CD4-positive, alpha-beta T cell (primary cell): ENCODE measurements around the gene ZNF385C. TPM values are rescaled to one million over a fixed set of nuclear protein-coding genes. Genes with fewer than 3 reads are reported as not detected.

Experiments used
- ATAC-seq: fragments of 200-7000 bp; cut with Tn5 transposase; one replicate; pipeline ENCODE4 v1.10.0; 2022; ENCODE audit warnings: mild to moderate bottlenecking; ENCODE audit not compliant: poor library complexity
- CTCF ChIA-PET: fragments of 350-600 bp; sonication (Branson Sonifier 250); formaldehyde crosslinking; loops from one replicate; lab custom pipeline; 2021; ENCODE audit warnings: antibody characterized with exemption, inconsistent platforms; lab: Charles Lee
- POLR2A ChIA-PET: fragments of 350-600 bp; sonication (Branson Sonifier 250); formaldehyde crosslinking; loops from one replicate; lab custom pipeline; 2021; ENCODE audit warnings: antibody characterized with exemption, inconsistent platforms; lab: Charles Lee
- DNase-seq, 14 experiments: peaks; one replicate each; pipeline ENCODE4 v3.0.0-alpha.2; 2013 to 2020; ENCODE audit warnings: mixed read lengths in 2 of 14
- H3K27ac ChIP-seq, 2 donors: one replicate each; pipeline versions ENCODE4 v1.5.1 to v1.7.0; 2013; ENCODE audit warnings: low read length in 2 of 2, low read depth in 1 of 2, mild to moderate bottlenecking in 1 of 2
- H3K27me3 ChIP-seq, 2 experiments: 1 replicate in 1 of 2; 2 replicates in 1 of 2; pipeline versions ENCODE4 v1.6.1 to v1.7.0; 2013; ENCODE audit warnings: low read length in 2 of 2, control low read depth in 1 of 2, mild to moderate bottlenecking in 1 of 2, moderate library complexity in 1 of 2; ENCODE audit not compliant: insufficient read depth in 2 of 2, control insufficient read depth in 1 of 2
- H3K36me3 ChIP-seq: one replicate; pipeline ENCODE4 v1.6.1; 2013; ENCODE audit warnings: low read length, control low read depth; ENCODE audit not compliant: insufficient read depth
- H3K4me1 ChIP-seq: one replicate; pipeline ENCODE4 v1.6.1; 2013; ENCODE audit warnings: low read length, control low read depth; ENCODE audit not compliant: insufficient read depth
- H3K4me3 ChIP-seq: one replicate; pipeline ENCODE4 v1.5.1; 2013; ENCODE audit warnings: mild to moderate bottlenecking, low read length, moderate library complexity
- H3K9me3 ChIP-seq, 2 experiments: 1 replicate in 1 of 2; 2 replicates in 1 of 2; pipeline versions ENCODE4 v1.6.1 to v1.7.0; 2013; ENCODE audit warnings: low read length in 2 of 2, mild to moderate bottlenecking in 2 of 2, control low read depth in 1 of 2, moderate library complexity in 1 of 2; ENCODE audit not compliant: control insufficient read depth in 1 of 2, insufficient read depth in 1 of 2
- H3K27ac Mint-ChIP-seq: one replicate; pipeline ENCODE4 v1.8.0; 2020; ENCODE audit warnings: mixed read lengths
- H3K27me3 Mint-ChIP-seq: one replicate; pipeline ENCODE4 v1.8.0; 2021; ENCODE audit warnings: mixed read lengths
- H3K36me3 Mint-ChIP-seq: one replicate; pipeline ENCODE4 v1.8.0; 2021; ENCODE audit warnings: low read depth, mixed read lengths
- H3K4me1 Mint-ChIP-seq: one replicate; pipeline ENCODE4 v1.8.0; 2021; ENCODE audit warnings: low read depth, mixed read lengths
- H3K4me3 Mint-ChIP-seq: one replicate; pipeline ENCODE4 v1.8.0; 2020; ENCODE audit warnings: mild to moderate bottlenecking, mixed read lengths
- H3K9me3 Mint-ChIP-seq: one replicate; pipeline ENCODE4 v1.8.0; 2020; ENCODE audit warnings: mixed read lengths
- CTCF ChIP-seq: fragments of 200-600 bp; IDR thresholded peaks from one replicate; pipeline ENCODE4 v1.8.0; 2022; ENCODE audit warnings: antibody characterized with exemption, mild to moderate bottlenecking
- intact Hi-C, 2 experiments: fragments of 100-400 bp; cut with DNase I in 1 of 2; cut with micrococcal nuclease in 1 of 2; formaldehyde crosslinking; loops; one replicate each; pipeline versions ENCODE4 v1.15.1 to v1.9.0; 2023 to 2025; cut with DNase I, micrococcal nuclease
- total RNA-seq, 174 experiments: library from RNA in 2 of 174; stranded (reverse) in 2 of 174; gene quantifications; one replicate each; pipeline ENCODE4 v1.2.3 and lab custom pipeline; 2021 to 2026

ZNF385C gene
- total RNA-seq, 2 experiments from 2014 or later = 0.20 TPM; not detected in 1

- peaks cover 18% of the 10 kb centered on the region for H3K27me3 Mint-ChIP-seq
- Histone ChIP-seq H3K4me1 (no peaks in the 10 kb centered on the region), H3K36me3 (no peaks in the 10 kb centered on the region), H3K9me3 (no peaks in the 10 kb centered on the region), H3K4me3 (no peak overlapping the region), H3K27ac (no peak overlapping the region), H3K27me3 (peaks cover 0 to 2% of the 10 kb centered on the region in 2 experiments)
- no peaks in the 10 kb centered on the region for H3K9me3 Mint-ChIP-seq
- no peaks in the 10 kb centered on the region for H3K4me1 Mint-ChIP-seq
- H3K36me3 Mint-ChIP-seq = no peaks in the 10 kb centered on the region
- ChIA-PET POLR2A (interaction anchor here (0.6 kb wide), 1 partner anchor 450 kb away, joined by 3 read pairs; no protein-coding TSS in a partner anchor), CTCF (interaction anchor here (1.3 kb wide), 2 partner anchors 10 kb away, joined by 3 to 4 read pairs; no protein-coding TSS in a partner anchor)
- intact Hi-C loops = no loop called here
- TF ChIP-seq CTCF = no peak
- DNase-seq (no peak), ATAC-seq (no peak)
- no peak overlapping the region for H3K4me3 Mint-ChIP-seq
- no peak overlapping the region for H3K27ac Mint-ChIP-seq
Measured at GRCh38 chr17:42090964-42091790, 7.1 kb downstream of the ZNF385C start.

GRCh38 chr17:42088736-42089135, 9.5 kb downstream of the ZNF385C start:
- no peak for DNase-seq
- H3K9me3 ChIP-seq = no peaks in the 10 kb centered on the region
- Mint-ChIP-seq H3K27me3 (peaks cover 4% of the 10 kb centered on the region), H3K4me1 (no peaks in the 10 kb centered on the region), H3K9me3 (no peaks in the 10 kb centered on the region), H3K27ac (no peak overlapping the region), H3K4me3 (no peak overlapping the region), H3K36me3 (no peaks in the 10 kb centered on the region)
- no peak overlapping the region for H3K4me3 ChIP-seq
- intact Hi-C loops = no loop called here
- no peaks in the 10 kb centered on the region for H3K4me1 ChIP-seq
- no peak for ATAC-seq
- no peaks in the 10 kb centered on the region for H3K27me3 ChIP-seq
- no peak for TF ChIP-seq CTCF
- POLR2A ChIA-PET = no interaction called here
- CTCF ChIA-PET = no interaction called here
- H3K27ac ChIP-seq = no peak overlapping the region
- H3K36me3 ChIP-seq = no peaks in the 10 kb centered on the region

- CTCF ChIA-PET = no interaction called here
- Histone ChIP-seq H3K27me3 (no peaks in the 10 kb centered on the region), H3K4me1 (no peaks in the 10 kb centered on the region), H3K4me3 (no peak overlapping the region), H3K36me3 (no peaks in the 10 kb centered on the region), H3K9me3 (no peaks in the 10 kb centered on the region), H3K27ac (no peak overlapping the region)
- DNase-seq (no peak), ATAC-seq (no peak)
- POLR2A ChIA-PET = no interaction called here
- intact Hi-C loops = no loop called here
- Mint-ChIP-seq H3K4me1 (no peaks in the 10 kb centered on the region), H3K9me3 (no peaks in the 10 kb centered on the region), H3K4me3 (no peak overlapping the region), H3K27ac (no peak overlapping the region), H3K36me3 (no peaks in the 10 kb centered on the region), H3K27me3 (peaks cover 4% of the 10 kb centered on the region)
- no peak for TF ChIP-seq CTCF
Measured at GRCh38 chr17:42087736-42088705, 10.3 kb downstream of the ZNF385C start.
